Measurements from ENCODE around the gene PROK2.

PROK2 gene

GRCh38 chr3:71732637-71733036 is 52.3 kb downstream of the PROK2 start:
- no peak for DNase-seq

GRCh38 chr3:71728632-71729342 is 56.2 kb downstream of the PROK2 start:
- DNase-seq = no peak

GRCh38 chr3:71726146-71726545 is 58.8 kb downstream of the PROK2 start:
- DNase-seq = no peak

- DNase-seq = no peak
Measured at GRCh38 chr3:71725271-71725991, 59.5 kb downstream of the PROK2 start, which contains the start of gene EIF4E3. TSS of gene EIF4E3 (minus strand) at chr3:71725402. CDS start at chr3:71725367, 35 bp downstream.

GRCh38 chr3:71724584-71725270 is 60.2 kb downstream of the PROK2 start:
- no peak for DNase-seq

- no peak for DNase-seq
Measured at GRCh38 chr3:71724171-71724453, 60.8 kb downstream of the PROK2 start.

GRCh38 chr3:71723452-71724170 is 61.3 kb downstream of the PROK2 start:
- DNase-seq = no peak

- no peak for DNase-seq
Measured at GRCh38 chr3:71722693-71723092, 62.3 kb downstream of the PROK2 start.
